Esophagus squamous epithelium (tissue), 4 donors: Measurements from ENCODE around the gene CHMP1B.

ENCODE experiments used
- POLR2A ChIP-seq, 4 donors: fragments of 450-650 bp; IDR thresholded peaks; one replicate each; pipeline ENCODE4 v1.6.1; 2017; ENCODE audit warnings: antibody characterized with exemption in 4 of 4, mild to moderate bottlenecking in 4 of 4, moderate library complexity in 3 of 4
- TF ChIP-seq, protein P1 (sequence below), 6 experiments: fragments of 450-650 bp in 4 of 6; fragments of 200-600 bp in 2 of 6; sonication (generic) in 2 of 6; IDR thresholded peaks; one replicate each; pipeline ENCODE4 v1.5.1; 2016 to 2019; ENCODE audit warnings: antibody characterized with exemption in 6 of 6, mild to moderate bottlenecking in 4 of 6, moderate library complexity in 4 of 6

DNA sequence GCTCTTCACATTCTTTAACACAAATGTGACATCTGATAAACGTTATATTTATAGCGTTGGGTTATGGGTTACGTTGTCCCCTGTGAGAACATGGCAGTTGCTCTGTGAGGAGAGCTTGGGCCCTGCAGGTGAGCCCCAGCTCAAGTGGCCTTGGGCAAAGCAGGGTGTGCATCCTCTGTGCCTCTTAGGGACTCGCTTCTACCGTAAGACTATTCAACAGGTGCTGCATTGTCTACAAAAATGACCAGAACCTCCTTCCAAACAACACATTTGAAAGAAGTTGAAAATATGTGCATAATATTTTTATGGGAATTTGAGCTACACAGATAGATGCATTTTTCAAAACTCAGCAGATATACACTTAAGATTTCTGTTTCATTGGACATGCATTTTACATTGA is 16.4 kb upstream of the CHMP1B start:
- TF ChIP-seq, protein P1, sequence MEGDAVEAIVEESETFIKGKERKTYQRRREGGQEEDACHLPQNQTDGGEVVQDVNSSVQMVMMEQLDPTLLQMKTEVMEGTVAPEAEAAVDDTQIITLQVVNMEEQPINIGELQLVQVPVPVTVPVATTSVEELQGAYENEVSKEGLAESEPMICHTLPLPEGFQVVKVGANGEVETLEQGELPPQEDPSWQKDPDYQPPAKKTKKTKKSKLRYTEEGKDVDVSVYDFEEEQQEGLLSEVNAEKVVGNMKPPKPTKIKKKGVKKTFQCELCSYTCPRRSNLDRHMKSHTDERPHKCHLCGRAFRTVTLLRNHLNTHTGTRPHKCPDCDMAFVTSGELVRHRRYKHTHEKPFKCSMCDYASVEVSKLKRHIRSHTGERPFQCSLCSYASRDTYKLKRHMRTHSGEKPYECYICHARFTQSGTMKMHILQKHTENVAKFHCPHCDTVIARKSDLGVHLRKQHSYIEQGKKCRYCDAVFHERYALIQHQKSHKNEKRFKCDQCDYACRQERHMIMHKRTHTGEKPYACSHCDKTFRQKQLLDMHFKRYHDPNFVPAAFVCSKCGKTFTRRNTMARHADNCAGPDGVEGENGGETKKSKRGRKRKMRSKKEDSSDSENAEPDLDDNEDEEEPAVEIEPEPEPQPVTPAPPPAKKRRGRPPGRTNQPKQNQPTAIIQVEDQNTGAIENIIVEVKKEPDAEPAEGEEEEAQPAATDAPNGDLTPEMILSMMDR (IDR thresholded peaks at IDR 0.05): no peak
- no peak for TF ChIP-seq POLR2A (IDR thresholded peaks at IDR 0.05)
